ENCODE data around the gene AKAP17A. TPM values are rescaled to one million over a fixed set of nuclear protein-coding genes. Genes with fewer than 3 reads are reported as not detected.

The AKAP17A gene
- polyA plus RNA-seq, 1 donor (not counting 4 experiments of a cell fraction or from before 2014, with no cell fraction given): 12.8 TPM

DNA sequence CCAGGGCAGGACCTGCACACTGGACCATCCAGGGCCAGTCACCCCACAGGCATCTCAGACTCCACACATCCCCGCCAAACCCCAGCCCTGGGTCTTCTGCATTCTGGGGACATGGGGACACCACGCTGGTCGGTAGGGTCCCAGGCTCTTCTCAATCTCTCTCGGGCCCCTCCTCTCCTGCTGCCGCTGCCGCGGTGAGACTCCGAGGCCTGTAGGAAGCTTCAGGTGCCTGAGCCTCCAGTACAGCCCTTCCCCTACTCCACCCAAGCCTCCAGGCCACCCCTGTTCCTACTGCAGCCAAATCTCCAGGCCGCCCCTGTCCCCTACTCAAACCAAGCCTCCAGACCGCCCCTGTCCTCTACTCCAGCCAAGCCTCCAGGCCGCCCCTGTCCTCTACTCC lies 17.9 kb downstream of the AKAP17A start:
- no peak overlapping the region for H3K9ac ChIP-seq (ENCODE audit: control insufficient read depth, extremely low read depth, insufficient read depth, low read length)
- dilution Hi-C loops (cut with MboI; ENCODE audit: extremely low pct_ligation_motif_present, low sequenced_read_pairs): no loop called here
- H3K79me2 ChIP-seq (ENCODE audit: control insufficient read depth, insufficient read depth, low read length): no peaks in the 10 kb centered on the region
- H3K27ac ChIP-seq (ENCODE audit: control insufficient read depth, insufficient read depth, low read length): no peak overlapping the region
- TF ChIP-seq EZH2 (IDR thresholded peaks at IDR 0.05; ENCODE audit: low read length): no peak
- TF ChIP-seq, protein P1, sequence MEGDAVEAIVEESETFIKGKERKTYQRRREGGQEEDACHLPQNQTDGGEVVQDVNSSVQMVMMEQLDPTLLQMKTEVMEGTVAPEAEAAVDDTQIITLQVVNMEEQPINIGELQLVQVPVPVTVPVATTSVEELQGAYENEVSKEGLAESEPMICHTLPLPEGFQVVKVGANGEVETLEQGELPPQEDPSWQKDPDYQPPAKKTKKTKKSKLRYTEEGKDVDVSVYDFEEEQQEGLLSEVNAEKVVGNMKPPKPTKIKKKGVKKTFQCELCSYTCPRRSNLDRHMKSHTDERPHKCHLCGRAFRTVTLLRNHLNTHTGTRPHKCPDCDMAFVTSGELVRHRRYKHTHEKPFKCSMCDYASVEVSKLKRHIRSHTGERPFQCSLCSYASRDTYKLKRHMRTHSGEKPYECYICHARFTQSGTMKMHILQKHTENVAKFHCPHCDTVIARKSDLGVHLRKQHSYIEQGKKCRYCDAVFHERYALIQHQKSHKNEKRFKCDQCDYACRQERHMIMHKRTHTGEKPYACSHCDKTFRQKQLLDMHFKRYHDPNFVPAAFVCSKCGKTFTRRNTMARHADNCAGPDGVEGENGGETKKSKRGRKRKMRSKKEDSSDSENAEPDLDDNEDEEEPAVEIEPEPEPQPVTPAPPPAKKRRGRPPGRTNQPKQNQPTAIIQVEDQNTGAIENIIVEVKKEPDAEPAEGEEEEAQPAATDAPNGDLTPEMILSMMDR (optimal IDR thresholded peaks at IDR 0.05 in 1 of 3, IDR thresholded peaks at IDR 0.05 in 1 of 3, conservative IDR thresholded peaks at IDR 0.05 in 1 of 3; ENCODE audit: extremely low read depth in 1 of 3, insufficient read depth in 2 of 3, low read length in 3 of 3): no peak
- no peak overlapping the region for H3K4me2 ChIP-seq (ENCODE audit: control insufficient read depth, extremely low read depth, insufficient read depth, low read depth, low read length)
- peaks cover 9% of the 10 kb centered on the region for H3K9me3 ChIP-seq (ENCODE audit: control insufficient read depth, low read depth, low read length)
- FAIRE-seq: no peak
- no peaks in the 10 kb centered on the region for H3K4me1 ChIP-seq (ENCODE audit: control insufficient read depth, extremely low read depth, insufficient read depth, low read length)
- no peaks in the 10 kb centered on the region for H4K20me1 ChIP-seq (ENCODE audit: control insufficient read depth, extremely low read depth, insufficient read depth, low read length)
- no peak overlapping the region for H2AFZ ChIP-seq (ENCODE audit: control insufficient read depth, low read length)
- peaks cover 0 to 2% of the 10 kb centered on the region in 2 experiments for H3K36me3 ChIP-seq (ENCODE audit: control insufficient read depth in 2 of 2, extremely low read depth in 1 of 2, insufficient read depth in 2 of 2, low read length in 2 of 2)
- H3K4me3 ChIP-seq (ENCODE audit: control insufficient read depth in 2 of 3, extremely low read depth in 1 of 3, insufficient read depth in 2 of 3, low read depth in 1 of 3, low read length in 3 of 3): no peak overlapping the region
- DNase-seq (ENCODE audit: low read depth, low spot score): no peak
- no peaks in the 10 kb centered on the region for H3K27me3 ChIP-seq (ENCODE audit: control insufficient read depth, extremely low read depth, insufficient read depth, low read length)
- no peaks in the 10 kb centered on the region for H3K9me1 ChIP-seq (ENCODE audit: control insufficient read depth, extremely low read depth, insufficient read depth, low read length)

DNA sequence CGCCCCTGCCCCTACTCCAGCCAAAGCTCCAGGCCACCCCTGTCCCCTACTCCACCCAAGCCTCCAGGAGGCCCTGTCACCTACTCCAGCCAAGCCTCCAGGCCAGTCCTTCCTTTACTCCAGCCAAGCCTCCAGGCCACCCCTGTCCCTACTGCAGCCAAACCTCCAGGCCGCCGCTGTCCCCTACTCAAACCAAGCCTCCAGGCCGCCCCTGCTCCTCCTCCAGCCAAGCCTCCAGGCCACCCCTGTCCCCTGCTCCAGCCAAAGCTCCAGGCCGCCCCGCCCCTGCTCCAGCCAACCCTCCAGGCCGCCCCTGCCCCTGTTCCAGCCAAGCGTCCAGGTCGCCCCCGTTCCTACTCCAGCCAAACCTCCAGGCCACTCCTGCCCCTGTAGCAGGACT lies 18.4 kb downstream of the AKAP17A start:
- no peak overlapping the region for H3K4me3 ChIP-seq (ENCODE audit: control insufficient read depth in 2 of 3, extremely low read depth in 1 of 3, insufficient read depth in 2 of 3, low read depth in 1 of 3, low read length in 3 of 3)
- H3K4me2 ChIP-seq (ENCODE audit: control insufficient read depth, extremely low read depth, insufficient read depth, low read depth, low read length): no peak overlapping the region
- H3K4me1 ChIP-seq (ENCODE audit: control insufficient read depth, extremely low read depth, insufficient read depth, low read length): no peaks in the 10 kb centered on the region
- H3K9ac ChIP-seq (ENCODE audit: control insufficient read depth, extremely low read depth, insufficient read depth, low read length): no peak overlapping the region
- FAIRE-seq (no peak), DNase-seq (ENCODE audit: low read depth, low spot score) (no peak)
- peaks cover 11% of the 10 kb centered on the region for H3K9me3 ChIP-seq (ENCODE audit: control insufficient read depth, low read depth, low read length)
- H3K27me3 ChIP-seq (ENCODE audit: control insufficient read depth, extremely low read depth, insufficient read depth, low read length): no peaks in the 10 kb centered on the region
- no peak overlapping the region for H3K27ac ChIP-seq (ENCODE audit: control insufficient read depth, insufficient read depth, low read length)
- H3K79me2 ChIP-seq (ENCODE audit: control insufficient read depth, insufficient read depth, low read length): no peaks in the 10 kb centered on the region
- dilution Hi-C loops (cut with MboI; ENCODE audit: extremely low pct_ligation_motif_present, low sequenced_read_pairs): no loop called here
- H3K36me3 ChIP-seq (ENCODE audit: control insufficient read depth in 2 of 2, extremely low read depth in 1 of 2, insufficient read depth in 2 of 2, low read length in 2 of 2): peaks cover 0 to 2% of the 10 kb centered on the region in 2 experiments
- TF ChIP-seq, protein P1 (optimal IDR thresholded peaks at IDR 0.05 in 1 of 3, IDR thresholded peaks at IDR 0.05 in 1 of 3, conservative IDR thresholded peaks at IDR 0.05 in 1 of 3; ENCODE audit: extremely low read depth in 1 of 3, insufficient read depth in 2 of 3, low read length in 3 of 3): no peak
- TF ChIP-seq EZH2 (IDR thresholded peaks at IDR 0.05; ENCODE audit: low read length): no peak
- H4K20me1 ChIP-seq (ENCODE audit: control insufficient read depth, extremely low read depth, insufficient read depth, low read length): no peaks in the 10 kb centered on the region
- H2AFZ ChIP-seq (ENCODE audit: control insufficient read depth, low read length): no peak overlapping the region
- no peaks in the 10 kb centered on the region for H3K9me1 ChIP-seq (ENCODE audit: control insufficient read depth, extremely low read depth, insufficient read depth, low read length)
